IMR-90 (cell line): Measurements from ENCODE around the gene KRT38. TPM values are rescaled to one million over a fixed set of nuclear protein-coding genes. Genes with fewer than 3 reads are reported as not detected.
A peak's percentile ranks its signal among the peaks of the same experiment; 100 is the strongest.

Experiments used
- ATAC-seq: fragments of 200-7000 bp; cut with Tn5 transposase; 2 replicates; pipeline ENCODE4 v1.9.1; 2020; ENCODE audit warnings: low read depth, mild to moderate bottlenecking, moderate library complexity
- BruUV-seq: library from RNA; stranded (reverse); fragments of 400-500 nt; replicated peaks from 2 replicates; lab custom pipeline; 2021; lab: Mats Ljungman, UMichigan
- CTCF ChIA-PET: fragments of 300-600 bp; formaldehyde crosslinking; extraction: SDS; loops from one replicate; lab custom pipeline; 2021; ENCODE audit warnings: antibody characterized with exemption; lab: Yijun Ruan, JAX
- POLR2A ChIA-PET: fragments of 300-600 bp; sonication (Branson Sonifier 250); formaldehyde crosslinking; loops from one replicate; lab custom pipeline; 2022; ENCODE audit warnings: antibody characterized with exemption; ENCODE audit not compliant: unreplicated experiment; lab: Charles Lee
- DNase-seq: peaks from one replicate; pipeline ENCODE4 v3.0.0; 2013
- H2AFZ ChIP-seq: replicated peaks from 2 replicates; pipeline ENCODE3; 2013; ENCODE audit warnings: low read length, mild to moderate bottlenecking; ENCODE audit not compliant: poor library complexity
- H2AK5ac ChIP-seq: 2 replicates; pipeline ENCODE4 v1.6.1; 2013; ENCODE audit warnings: low read depth, low read length, inconsistent platforms
- H2AK9ac ChIP-seq: replicated peaks from 2 replicates; pipeline ENCODE3; 2013; ENCODE audit warnings: mild to moderate bottlenecking, low read depth, low read length, moderate library complexity; ENCODE audit not compliant: poor library complexity
- H2BK120ac ChIP-seq: 2 replicates; pipeline ENCODE4 v1.6.1; 2013; ENCODE audit warnings: low read depth, low read length, inconsistent platforms
- H2BK15ac ChIP-seq: 3 replicates; pipeline ENCODE4 v1.6.1; 2013; ENCODE audit warnings: low read depth, low read length, inconsistent platforms
- H2BK20ac ChIP-seq: 2 replicates; pipeline ENCODE4 v1.6.1; 2013; ENCODE audit warnings: low read depth, mild to moderate bottlenecking, inconsistent platforms, low read length, moderate library complexity
- H2BK5ac ChIP-seq: 2 replicates; pipeline ENCODE4 v1.6.1; 2013; ENCODE audit warnings: mild to moderate bottlenecking, low read depth, low read length, inconsistent platforms; ENCODE audit not compliant: poor library complexity, severe bottlenecking
- H3K14ac ChIP-seq: replicated peaks from 2 replicates; pipeline ENCODE4 v1.6.1; 2013; ENCODE audit warnings: low read depth, low read length, inconsistent platforms
- H3K18ac ChIP-seq: 2 replicates; pipeline ENCODE4 v1.6.1; 2013; ENCODE audit warnings: low read depth, low read length, control low read depth
- H3K23ac ChIP-seq: 2 replicates; pipeline ENCODE4 v1.6.1; 2013; ENCODE audit warnings: low read depth, low read length, inconsistent platforms
- H3K27ac ChIP-seq: 2 replicates; pipeline ENCODE4 v1.5.1; 2013; ENCODE audit warnings: mild to moderate bottlenecking, control low read depth, low read length; ENCODE audit not compliant: insufficient read depth
- H3K27me3 ChIP-seq: 2 replicates; pipeline ENCODE4 v1.6.1; 2013; ENCODE audit warnings: low read length; ENCODE audit not compliant: control insufficient read depth, insufficient read depth
- H3K36me3 ChIP-seq: 2 replicates; pipeline ENCODE4 v1.6.1; 2013; ENCODE audit warnings: low read length, mixed read lengths; ENCODE audit not compliant: control insufficient read depth, insufficient read depth
- H3K4ac ChIP-seq: 2 replicates; pipeline ENCODE4 v1.6.1; 2013; ENCODE audit warnings: low read depth, low read length, inconsistent platforms
- H3K4me1 ChIP-seq: 2 replicates; pipeline ENCODE4 v1.6.1; 2013; ENCODE audit warnings: low read length, mixed read lengths; ENCODE audit not compliant: control insufficient read depth, insufficient read depth
- H3K4me2 ChIP-seq: 2 replicates; pipeline ENCODE4 v1.6.1; 2013; ENCODE audit warnings: low read depth, mild to moderate bottlenecking, control low read depth, low read length, moderate library complexity
- H3K4me3 ChIP-seq: 2 replicates; pipeline ENCODE4 v1.5.1; 2013; ENCODE audit warnings: low read depth, mild to moderate bottlenecking, control low read depth, low read length, moderate library complexity; ENCODE audit not compliant: insufficient read depth
- H3K56ac ChIP-seq: 2 replicates; pipeline ENCODE4 v1.6.1; 2013; ENCODE audit warnings: low read length, inconsistent platforms; ENCODE audit not compliant: insufficient read depth; ENCODE audit errors: extremely low read depth
- H3K79me1 ChIP-seq, 2 experiments: 2 replicates each; pipeline ENCODE4 v1.6.1; 2013; ENCODE audit warnings: low read length in 2 of 2, inconsistent platforms in 1 of 2, low read depth in 1 of 2
- H3K9ac ChIP-seq: 2 replicates; pipeline ENCODE4 v1.6.1; 2013; ENCODE audit warnings: low read depth, low read length, control low read depth
- H3K9me1 ChIP-seq: 2 replicates; pipeline ENCODE4 v1.6.1; 2013; ENCODE audit warnings: low read length, inconsistent platforms; ENCODE audit not compliant: insufficient read depth
- H3K9me3 ChIP-seq: 2 replicates; pipeline ENCODE4 v1.6.1; 2013; ENCODE audit warnings: low read length; ENCODE audit not compliant: control insufficient read depth, insufficient read depth
- H4K20me1 ChIP-seq: 2 replicates; pipeline ENCODE4 v1.6.1; 2013; ENCODE audit warnings: low read length, inconsistent platforms; ENCODE audit not compliant: insufficient read depth
- H4K5ac ChIP-seq: 2 replicates; pipeline ENCODE4 v1.6.1; 2013; ENCODE audit warnings: mild to moderate bottlenecking, low read depth, low read length, control low read depth
- H4K8ac ChIP-seq, 2 experiments: 2 replicates each; pipeline ENCODE4 v1.6.1; 2013; ENCODE audit warnings: low read depth in 2 of 2, low read length in 2 of 2, control low read depth in 1 of 2, inconsistent platforms in 1 of 2
- H4K91ac ChIP-seq: 2 replicates; pipeline ENCODE4 v1.6.1; 2013; ENCODE audit warnings: low read depth, low read length, inconsistent platforms; ENCODE audit not compliant: insufficient read depth
- BHLHE40 ChIP-seq: fragments of 150-350 bp; IDR thresholded peaks from 2 replicates; pipeline ENCODE4 v1.6.1; 2016; ENCODE audit warnings: mild to moderate bottlenecking, low read depth, low read length
- CEBPB ChIP-seq: IDR thresholded peaks from 2 replicates; pipeline ENCODE4 v1.6.1; 2012; ENCODE audit warnings: low read depth, low read length, improper control_type of control experiment
- CHD1 ChIP-seq: IDR thresholded peaks from 2 replicates; pipeline ENCODE4 v1.6.1; 2012; ENCODE audit warnings: low read depth, low read length, improper control_type of control experiment
- CTCF ChIP-seq: conservative IDR thresholded peaks from 2 replicates; pipeline ENCODE4 v1.5.1; 2012; ENCODE audit warnings: mild to moderate bottlenecking, low read depth, low read length, improper control_type of control experiment
- ELK1 ChIP-seq: fragments of 150-350 bp; IDR thresholded peaks from 2 replicates; pipeline ENCODE4 v1.6.1; 2016; ENCODE audit warnings: low read depth, mild to moderate bottlenecking, low read length, moderate library complexity, borderline replicate concordance
- FOS ChIP-seq: fragments of 150-350 bp; IDR thresholded peaks from 2 replicates; pipeline ENCODE4 v1.6.1; 2016; ENCODE audit warnings: low read depth, low read length
- MAFK ChIP-seq: IDR thresholded peaks from 2 replicates; pipeline ENCODE4 v1.6.1; 2012; ENCODE audit warnings: low read depth, low read length, improper control_type of control experiment
- MAZ ChIP-seq: IDR thresholded peaks from 2 replicates; pipeline ENCODE4 v1.6.1; 2012; ENCODE audit warnings: low read depth, mild to moderate bottlenecking, low read length, improper control_type of control experiment, moderate library complexity, borderline replicate concordance
- MXI1 ChIP-seq: IDR thresholded peaks from 2 replicates; pipeline ENCODE4 v1.6.1; 2012; ENCODE audit warnings: low read depth, mild to moderate bottlenecking, low read length, moderate library complexity, borderline replicate concordance
- NFE2L2 ChIP-seq: fragments of 150-350 bp; IDR thresholded peaks from 2 replicates; pipeline ENCODE4 v1.6.1; 2016; ENCODE audit warnings: low read depth, mild to moderate bottlenecking, low read length
- POLR2A ChIP-seq: IDR thresholded peaks from 2 replicates; pipeline ENCODE4 v1.6.1; 2012; ENCODE audit warnings: mild to moderate bottlenecking, low read depth, low read length
- RAD21 ChIP-seq: IDR thresholded peaks from 2 replicates; pipeline ENCODE4 v1.6.1; 2012; ENCODE audit warnings: low read length, improper control_type of control experiment
- RCOR1 ChIP-seq: IDR thresholded peaks from 2 replicates; pipeline ENCODE4 v1.6.1; 2012; ENCODE audit warnings: mild to moderate bottlenecking, low read length, improper control_type of control experiment; ENCODE audit not compliant: insufficient replicate concordance
- RFX5 ChIP-seq: IDR thresholded peaks from 2 replicates; pipeline ENCODE4 v1.8.0; 2012; ENCODE audit warnings: low read depth, mild to moderate bottlenecking, low read length, moderate library complexity
- SMC3 ChIP-seq: fragments of 150-350 bp; IDR thresholded peaks from 2 replicates; pipeline ENCODE4 v1.6.1; 2016; ENCODE audit warnings: low read depth, mild to moderate bottlenecking, antibody characterized with exemption, low read length, moderate library complexity
- USF2 ChIP-seq: fragments of 150-350 bp; IDR thresholded peaks from 2 replicates; pipeline ENCODE4 v1.6.1; 2017; ENCODE audit warnings: mild to moderate bottlenecking, antibody characterized with exemption, low read length, low read depth
- whole genome bisulfite sequencing, 2 experiments: methylation state at CpG; one replicate each; pipeline versions ENCODE4 v1.1.5 to v1.1.7; 2013; ENCODE audit warnings: missing lambda C conversion rate in 2 of 2; ENCODE audit not compliant: insufficient read length in 1 of 2; ENCODE audit errors: extremely low coverage in 2 of 2; 5-methylcytosine and 5-hydroxymethylcytosine counted together
- dilution Hi-C: fragments of 300-500 bp; cut with HindIII; formaldehyde crosslinking; loops from one replicate; pipeline ENCODE4 v1.14.3; 2018; ENCODE audit warnings: low sequenced_read_pairs; ENCODE audit not compliant: unreplicated experiment
- in situ Hi-C: fragments of 300-500 bp; cut with MboI; formaldehyde crosslinking; loops from 3 replicates; pipeline ENCODE4 v1.14.3; 2019; ENCODE audit warnings: low sequenced_read_pairs, inconsistent platforms, mixed read lengths
- intact Hi-C: fragments of 100-400 bp; cut with micrococcal nuclease; formaldehyde crosslinking; loops from 2 replicates; pipeline ENCODE4 v1.10.0; 2022
- polyA plus RNA-seq, 3 experiments: library from polyadenylated mRNA; depleted of rRNA; stranded (reverse); fragments of >200 nt; gene quantifications; 2 replicates each; pipeline ENCODE4 v1.2.3, GENCODE V29; 2012; ENCODE audit warnings: low replicate concordance in 1 of 3
- total RNA-seq: library from RNA; depleted of rRNA; stranded (reverse); fragments of >200 nt; gene quantifications from 2 replicates; pipeline ENCODE4 v1.2.3, GENCODE V29; 2012

The KRT38 gene
- total and polyA plus RNA-seq, 2 of the 4 experiments (the other 2 are of a cell fraction) = 0.09 TPM; not detected in 1

GRCh38 chr17:41393826-41394225 lies 47.0 kb downstream of the KRT38 start:
- H3K56ac ChIP-seq = no peak overlapping the region
- H3K9ac ChIP-seq = no peak overlapping the region
- no TSS peak for BruUV-seq
- peak overlapping the region; percentile 61 for H3K14ac ChIP-seq
- H3K27me3 ChIP-seq = no peaks in the 10 kb centered on the region
- intact Hi-C loops (no loop called here), in situ Hi-C loops (no loop called here), dilution Hi-C loops (no loop called here)
- H2BK15ac ChIP-seq = no peak overlapping the region; the same call in 2 of the 3 replicates
- no peak overlapping the region for H3K23ac ChIP-seq
- H3K27ac ChIP-seq = no peak overlapping the region
- WGBS, 2 experiments = 75% methylated on average over 2 of the region's 10 CpGs; no CpG with 5 or more reads in 1 of the 2 experiments
- no peaks in the 10 kb centered on the region; the same call in 1 of the 2 replicates for H3K9me1 ChIP-seq
- H3K79me1 ChIP-seq = no peaks in the 10 kb centered on the region
- no peak overlapping the region for H3K4me3 ChIP-seq
- ATAC-seq = no peak
- no peak overlapping the region for H4K91ac ChIP-seq
- H2AFZ ChIP-seq = no peak overlapping the region
- no peak for DNase-seq
- H2BK5ac ChIP-seq = no peak overlapping the region
- peak overlapping the region; percentile 77; the same call in 1 of the 2 replicates for H2BK120ac ChIP-seq
- no peak overlapping the region; a peak in 1 of 4 replicates for H4K8ac ChIP-seq
- no peak overlapping the region for H3K4me2 ChIP-seq
- no peak for TF ChIP-seq RCOR1
- no peak for TF ChIP-seq RFX5
- no peak for TF ChIP-seq SMC3
- TF ChIP-seq NFE2L2 = no peak
- no peak for TF ChIP-seq RAD21
- no peak for TF ChIP-seq MAZ
- no peak for TF ChIP-seq FOS
- no peak for TF ChIP-seq USF2
- TF ChIP-seq MAFK = no peak
- TF ChIP-seq CTCF = no peak
- TF ChIP-seq MXI1 = no peak
- TF ChIP-seq CEBPB = no peak
- TF ChIP-seq CHD1 = no peak
- no peak for TF ChIP-seq BHLHE40
- no peak for TF ChIP-seq ELK1
- TF ChIP-seq POLR2A = no peak
- H2BK20ac ChIP-seq = peak overlapping the region; percentile 73; the same call in 1 of the 2 replicates
- CTCF ChIA-PET = no interaction called here
- H2AK5ac ChIP-seq = peak overlapping the region; percentile 41; the same call in 1 of the 2 replicates
- no peaks in the 10 kb centered on the region for H3K9me3 ChIP-seq
- H3K4ac ChIP-seq = peak overlapping the region; percentile 49; the same call in 1 of the 2 replicates
- no peak overlapping the region for H2AK9ac ChIP-seq
- H4K20me1 ChIP-seq = no peaks in the 10 kb centered on the region
- peaks cover 5% of the 10 kb centered on the region; the same call in 1 of the 2 replicates for H3K4me1 ChIP-seq
- H3K18ac ChIP-seq = no peak overlapping the region
- no peak overlapping the region for H4K5ac ChIP-seq
- POLR2A ChIA-PET = no interaction called here
- H3K36me3 ChIP-seq = no peaks in the 10 kb centered on the region
